K562 (cell line): ENCODE measurements around the gene LAPTM5. TPM values are rescaled to one million over a fixed set of nuclear protein-coding genes. Genes with fewer than 3 reads are reported as not detected.
A peak's percentile ranks its signal among the peaks of the same experiment; 100 is the strongest.

Experiments used
- CREBBP ChIP-seq: IDR thresholded peaks from one replicate; pipeline ENCODE4 v1.6.1; 2012; ENCODE audit warnings: low read depth, mild to moderate bottlenecking, control low read depth, inconsistent platforms, low read length
- ESRRB ChIP-seq: fragments of 250-450 bp; sonication (Bioruptor Pico); IDR thresholded peaks from 2 replicates; pipeline ENCODE4 v1.5.0; 2020; ENCODE audit warnings: mild to moderate bottlenecking, moderate library complexity, borderline replicate concordance
- ETV5 ChIP-seq: sonication (generic); formaldehyde crosslinking; IDR thresholded peaks from 2 replicates; pipeline ENCODE4 v1.4.0; 2020; ENCODE audit warnings: low read depth, mild to moderate bottlenecking, missing genetic modification reagents
- FOS ChIP-seq: IDR thresholded peaks from 3 replicates; pipeline ENCODE4 v1.6.1; 2011; ENCODE audit not compliant: insufficient read length; ENCODE audit errors: extremely low read depth
- FOXA3 ChIP-seq, 2 experiments: fragments of 450-650 bp in 1 of 2; sonication (generic) in 1 of 2; formaldehyde crosslinking; IDR thresholded peaks in 1 of 2; conservative IDR thresholded peaks in 1 of 2; 2 replicates each; pipeline versions ENCODE4 v1.4.0 to v1.8.0; 2020 to 2022; ENCODE audit warnings: mild to moderate bottlenecking in 2 of 2, missing genetic modification reagents in 1 of 2
- GABPA ChIP-seq: fragments of 200-800 bp; sonication (Bioruptor generic); conservative IDR thresholded peaks from 2 replicates; pipeline ENCODE4 v1.6.1; 2016; ENCODE audit warnings: low read depth, missing genetic modification characterization, missing compliant biosample characterization
- KAT8 ChIP-seq: fragments of 450-650 bp; IDR thresholded peaks from 2 replicates; pipeline ENCODE4 v1.6.1; 2016; ENCODE audit warnings: low read depth, mild to moderate bottlenecking
- MAFK ChIP-seq: IDR thresholded peaks from 2 replicates; pipeline ENCODE4 v1.6.1; 2011; ENCODE audit warnings: low read length, improper control_type of control experiment
- MYBL2 ChIP-seq, 2 experiments: fragments of 450-650 bp in 1 of 2; sonication (generic) in 1 of 2; formaldehyde crosslinking in 1 of 2; IDR thresholded peaks; 2 replicates each; pipeline versions ENCODE4 v1.6.1 to v1.8.1; 2017 to 2022; ENCODE audit warnings: borderline replicate concordance in 1 of 2, inconsistent platforms in 1 of 2, low read depth in 1 of 2, mild to moderate bottlenecking in 1 of 2, missing genetic modification reagents in 1 of 2, moderate library complexity in 1 of 2
- NFRKB ChIP-seq: fragments of 450-650 bp; IDR thresholded peaks from 2 replicates; pipeline ENCODE4 v1.6.1; 2016; ENCODE audit warnings: low read depth
- NONO ChIP-seq, 2 experiments: fragments of 200-400 bp in 1 of 2; fragments of 450-650 bp in 1 of 2; formaldehyde crosslinking in 1 of 2; IDR thresholded peaks; 2 replicates each; pipeline ENCODE4 v1.6.1; 2017; ENCODE audit warnings: low read depth in 2 of 2, mild to moderate bottlenecking in 2 of 2, moderate library complexity in 2 of 2, low read length in 1 of 2
- RCOR1 ChIP-seq, 2 experiments: IDR thresholded peaks; 2 replicates each; pipeline ENCODE4 v1.6.1; 2012; ENCODE audit warnings: low read depth in 2 of 2, low read length in 2 of 2, borderline replicate concordance in 1 of 2, improper control_type of control experiment in 1 of 2
- RHOXF2B ChIP-seq: fragments of 250-450 bp; sonication (Bioruptor Pico); conservative IDR thresholded peaks from 2 replicates; pipeline ENCODE4 v1.5.1; 2021
- RNF219 ChIP-seq: fragments of 250-450 bp; sonication (Bioruptor Pico); IDR thresholded peaks from 2 replicates; pipeline ENCODE4 v1.5.0; 2022; ENCODE audit warnings: mild to moderate bottlenecking
- SIN3A ChIP-seq, 2 experiments: fragments of 150-350 bp in 1 of 2; IDR thresholded peaks; 2 replicates each; pipeline ENCODE4 v1.6.1; 2011 to 2016; ENCODE audit warnings: borderline replicate concordance in 2 of 2, low read depth in 2 of 2, low read length in 2 of 2, mild to moderate bottlenecking in 2 of 2, moderate library complexity in 2 of 2; ENCODE audit not compliant: control insufficient read depth in 1 of 2
- SMARCC2 ChIP-seq: fragments of 450-650 bp; IDR thresholded peaks from 2 replicates; pipeline ENCODE4 v1.6.1; 2017; ENCODE audit warnings: antibody characterized with exemption, moderate library complexity, mild to moderate bottlenecking, low read depth
- SOX6 ChIP-seq: fragments of 450-650 bp; IDR thresholded peaks from 2 replicates; pipeline ENCODE4 v1.6.1; 2014; ENCODE audit warnings: mild to moderate bottlenecking
- SRSF3 ChIP-seq: fragments of 200-400 bp; formaldehyde crosslinking; IDR thresholded peaks from 2 replicates; pipeline ENCODE4 v1.6.1; 2016; ENCODE audit warnings: mild to moderate bottlenecking, low read length, moderate library complexity; ENCODE audit not compliant: insufficient read depth
- TRIM24 ChIP-seq, 2 experiments: fragments of 450-650 bp; IDR thresholded peaks; 2 replicates each; pipeline ENCODE4 v1.6.1; 2016
- ZNF146 ChIP-seq: IDR thresholded peaks from one replicate; pipeline ENCODE4 v1.6.1; 2018; ENCODE audit warnings: missing compliant biosample characterization; ENCODE audit not compliant: unreplicated experiment
- ZNF444 ChIP-seq: fragments of 250-450 bp; sonication (Bioruptor Pico); IDR thresholded peaks from 2 replicates; pipeline ENCODE4 v1.4.0; 2020; ENCODE audit warnings: mild to moderate bottlenecking, moderate library complexity
- ZNF592 ChIP-seq: fragments of 450-650 bp; IDR thresholded peaks from 2 replicates; pipeline ENCODE4 v1.6.1; 2017; ENCODE audit warnings: antibody characterized with exemption, mild to moderate bottlenecking
- polyA plus RNA-seq, 8 experiments: library from polyadenylated mRNA; depleted of rRNA in 4 of 8; stranded (reverse) in 5 of 8; unstranded in 3 of 8; fragments of >200 nt; fragmentation: Nextera tagmentation in 2 of 8; fragmentation: Illumina TruSeq in 1 of 8; extraction: Ambion mirVana in 2 of 8; extraction: Trizol in 1 of 8; gene quantifications; 2 replicates each; pipeline versions ENCODE4 v1.2.1 to v1.2.3, GENCODE V29; 2011 to 2014; ENCODE audit warnings: inconsistent platforms in 1 of 8, missing spikeins in 1 of 8
- total RNA-seq, 7 experiments: library from RNA; depleted of rRNA in 6 of 7; stranded (reverse); fragments of >200 nt in 6 of 7; fragmentation: Illumina TruSeq in 2 of 7; extraction: Trizol in 2 of 7; gene quantifications; 2 replicates each; pipeline versions ENCODE4 v1.2.1 to v1.2.3, GENCODE V29; 2011 to 2021; ENCODE audit warnings: low replicate concordance in 1 of 7
- TF ChIP-seq, protein P1 (sequence below): sonication (generic); formaldehyde crosslinking; IDR thresholded peaks from 2 replicates; pipeline ENCODE4 v1.9.0; 2022; ENCODE audit warnings: mild to moderate bottlenecking, missing genetic modification reagents

The LAPTM5 gene
- total and polyA plus RNA-seq, 9 of the 15 experiments (the other 6 are each of a cell fraction or from before 2014, with no cell fraction given) = 2.4 to 47.3 (median 20.3) TPM

GRCh38 chr1:30778979-30779293 is 21.4 kb upstream of the LAPTM5 start (continued):
- TF ChIP-seq RNF219 (CRISPR knock-in tag) = no peak
- TF ChIP-seq RCOR1 (IDR thresholded peaks at IDR 0.05; ENCODE audit: borderline replicate concordance in 1 of 2, low read depth in 2 of 2, low read length in 2 of 2) = no peak
- TF ChIP-seq TRIM24 (IDR thresholded peaks at IDR 0.05) = no peak
- TF ChIP-seq SOX6 = no peak
- TF ChIP-seq ESRRB (CRISPR knock-in tag) = peak; percentile 75; the same call in 1 of the 2 replicates
- TF ChIP-seq KAT8 = no peak
- TF ChIP-seq FOS = no peak
- TF ChIP-seq CREBBP = no peak
- TF ChIP-seq FOXA3 (CRISPR knock-in tag; conservative IDR thresholded peaks at IDR 0.05 in 1 of 2, IDR thresholded peaks at IDR 0.05 in 1 of 2) = no peak
- TF ChIP-seq ZNF444 = no peak
- no peak for TF ChIP-seq MAFK
- no peak for TF ChIP-seq NONO (IDR thresholded peaks at IDR 0.05; ENCODE audit: low read depth in 2 of 2, low read length in 1 of 2)
- TF ChIP-seq SIN3A (IDR thresholded peaks at IDR 0.05; ENCODE audit: borderline replicate concordance in 2 of 2, control insufficient read depth in 1 of 2, low read depth in 2 of 2, low read length in 2 of 2) = no peak
- peak; percentile 80; the same call in 1 of the 2 replicates for TF ChIP-seq RHOXF2B
- TF ChIP-seq GABPA = no peak
- TF ChIP-seq SMARCC2 = no peak
- no peak for TF ChIP-seq ZNF146 (CRISPR knock-in tag)
- TF ChIP-seq ZNF592 = no peak
- TF ChIP-seq NFRKB = no peak
- TF ChIP-seq SRSF3 = no peak
- TF ChIP-seq MYBL2 (IDR thresholded peaks at IDR 0.05; ENCODE audit: low read depth) = no peak
- TF ChIP-seq MYBL2 (CRISPR knock-in tag; IDR thresholded peaks at IDR 0.05; ENCODE audit: borderline replicate concordance) = no peak
- TF ChIP-seq, protein P1, sequence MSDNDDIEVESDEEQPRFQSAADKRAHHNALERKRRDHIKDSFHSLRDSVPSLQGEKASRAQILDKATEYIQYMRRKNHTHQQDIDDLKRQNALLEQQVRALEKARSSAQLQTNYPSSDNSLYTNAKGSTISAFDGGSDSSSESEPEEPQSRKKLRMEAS (CRISPR knock-in tag) = no peak
- no peak for TF ChIP-seq ETV5 (CRISPR knock-in tag)
